G401 (cell line): Measurements from ENCODE around the gene SURF2. TPM values are rescaled to one million over a fixed set of nuclear protein-coding genes. Genes with fewer than 3 reads are reported as not detected.
"Not testable (repeated sequence)": the region's sequence is repeated elsewhere in the genome, so short reads cannot be mapped to it uniquely, and the experiment has no call there.

Experiments used
- DNase-seq: peaks from one replicate; pipeline ENCODE4 v3.0.0-alpha.2; 2015; ENCODE audit warnings: low spot score
- in situ Hi-C: cut with HindIII; loops from 2 replicates; pipeline ENCODE4 v1.10.0; 2016; ENCODE audit warnings: low sequenced_read_pairs, mixed read lengths
- total RNA-seq: library from RNA; depleted of rRNA; stranded (reverse); fragments of >200 nt; shearing (Covaris generic); gene quantifications from 2 replicates; pipeline ENCODE4 v1.2.3, GENCODE V29; 2014

The SURF2 gene
- total RNA-seq, 1 experiment from 2014 or later = 47.5 TPM

DNA sequence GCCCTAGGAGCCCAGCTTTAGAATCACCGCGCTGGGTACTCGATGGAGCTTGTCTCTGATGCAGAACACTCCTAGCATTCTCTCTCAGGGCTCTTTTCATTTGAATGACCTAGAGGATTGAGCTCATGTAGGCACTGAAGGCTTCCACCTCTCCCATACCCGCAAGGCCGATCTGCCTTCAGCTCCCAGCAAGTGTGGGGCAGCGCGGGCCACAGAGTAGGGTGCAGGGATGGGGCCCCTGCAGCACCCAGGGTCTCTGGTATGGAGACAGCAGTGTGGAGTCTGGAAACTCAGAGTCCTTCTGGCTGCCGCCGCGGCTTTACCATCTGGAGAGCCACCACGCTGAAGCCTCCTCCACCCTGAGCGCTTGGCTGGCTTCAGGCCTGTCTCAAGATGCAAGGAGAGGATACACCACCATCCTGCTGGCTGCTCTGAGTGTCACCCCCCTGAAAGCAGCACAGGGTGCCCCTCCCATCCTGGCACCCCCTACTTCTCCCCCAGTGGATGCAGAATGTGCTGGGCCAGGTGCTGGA, 32.7 kb downstream of the SURF2 start:
- no peak for DNase-seq
- in situ Hi-C loops = no loop called here

DNA sequence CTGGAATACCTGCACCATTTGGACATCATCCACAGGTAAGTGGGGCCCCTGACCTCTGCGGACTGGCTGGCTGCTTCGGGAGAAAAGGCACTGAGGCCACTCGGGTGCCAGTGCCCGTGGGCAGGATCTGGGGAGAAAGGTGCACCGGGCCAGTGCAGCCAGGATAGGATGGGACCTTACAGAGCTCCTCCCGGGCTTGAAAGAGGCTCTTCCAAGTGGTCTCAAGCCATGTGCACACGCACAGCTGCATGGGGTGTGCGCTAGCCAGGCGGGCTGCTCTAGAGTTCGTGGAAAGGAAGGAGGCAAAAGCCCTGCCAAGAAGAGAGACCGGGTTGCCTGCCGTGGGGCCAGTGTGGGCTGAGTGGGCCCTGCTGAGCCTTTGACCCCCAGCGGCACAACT, 33.2 kb downstream of the SURF2 start:
- DNase-seq = no peak
- in situ Hi-C loops = no loop called here

DNA sequence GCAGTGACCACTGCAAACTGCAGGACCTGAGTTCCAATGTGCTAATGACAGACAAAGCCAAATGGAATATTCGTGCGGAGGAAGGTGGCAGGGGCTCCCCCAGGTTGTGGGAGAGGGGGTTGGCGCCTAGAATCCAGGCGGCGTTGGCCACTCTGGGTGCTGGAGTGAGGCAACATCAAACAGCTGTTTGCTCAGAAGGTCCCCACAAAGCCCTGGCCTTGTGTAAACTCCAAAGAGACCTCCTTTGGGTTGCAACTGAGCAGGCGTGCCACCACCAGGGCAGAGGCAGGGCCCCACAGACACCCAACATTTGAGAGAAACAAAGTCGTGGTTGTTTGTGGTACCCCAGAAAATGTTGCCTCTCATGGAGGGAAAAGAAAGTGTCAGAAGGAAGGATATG, 34.4 kb downstream of the SURF2 start:
- DNase-seq = no peak
- in situ Hi-C loops = no loop called here

DNA sequence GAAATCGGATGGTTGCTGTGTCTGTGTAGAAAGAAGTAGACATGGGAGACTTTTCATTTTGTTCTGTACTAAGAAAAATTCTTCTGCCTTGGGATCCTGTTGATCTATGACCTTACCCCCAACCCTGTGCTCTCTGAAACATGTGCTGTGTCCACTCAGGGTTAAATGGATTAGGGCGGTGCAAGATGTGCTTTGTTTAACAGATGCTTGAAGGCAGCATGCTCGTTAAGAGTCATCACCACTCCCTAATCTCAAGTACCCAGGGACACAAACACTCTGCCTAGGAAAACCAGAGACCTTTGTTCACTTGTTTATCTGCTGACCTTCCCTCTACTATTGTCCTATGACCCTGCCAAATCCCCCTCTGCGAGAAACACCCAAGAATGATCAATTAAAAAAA, 35.1 kb downstream of the SURF2 start:
- DNase-seq, in situ Hi-C loops: not testable (repeated sequence)

DNA sequence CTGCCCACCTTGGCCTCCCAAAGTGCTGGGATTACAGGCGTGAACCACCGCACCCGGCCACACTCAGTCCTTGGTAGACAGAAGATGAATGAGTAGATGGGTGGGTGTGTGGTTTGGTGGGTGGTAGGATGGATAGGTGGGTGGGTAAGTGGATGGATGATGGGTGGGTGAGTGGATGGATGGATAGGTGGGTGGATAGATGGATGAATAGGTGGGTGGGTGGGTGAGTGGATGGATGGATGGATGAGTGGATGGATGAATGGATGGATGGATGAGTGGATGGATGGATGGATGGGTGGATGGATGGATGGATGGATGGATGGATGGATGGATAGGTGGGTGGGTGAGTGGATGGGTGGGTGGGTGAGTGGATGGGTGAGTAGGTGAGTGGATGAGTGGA, 36.0 kb downstream of the SURF2 start:
- in situ Hi-C loops, DNase-seq: not testable (repeated sequence)

DNA sequence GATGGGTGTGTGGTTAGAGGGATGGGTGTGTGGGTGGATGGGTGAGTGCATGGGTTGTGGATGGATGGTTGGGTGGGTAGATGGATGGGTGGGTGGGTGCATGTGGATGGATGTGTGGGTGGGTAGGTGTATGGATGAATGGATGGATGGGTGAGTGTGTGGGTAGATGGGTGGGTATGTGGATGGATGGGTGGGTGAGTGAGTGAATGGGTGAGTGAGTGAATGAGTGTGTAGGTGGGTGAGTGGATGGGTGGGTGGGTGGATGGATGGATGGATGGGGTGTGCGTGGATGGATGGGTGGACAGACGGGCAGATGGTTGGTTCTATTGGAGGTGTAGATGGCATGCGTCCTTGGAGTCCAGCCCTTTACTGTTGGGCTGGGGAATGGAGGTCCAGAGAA, 37.0 kb downstream of the SURF2 start:
- in situ Hi-C loops = no loop called here
- DNase-seq = no peak

DNA sequence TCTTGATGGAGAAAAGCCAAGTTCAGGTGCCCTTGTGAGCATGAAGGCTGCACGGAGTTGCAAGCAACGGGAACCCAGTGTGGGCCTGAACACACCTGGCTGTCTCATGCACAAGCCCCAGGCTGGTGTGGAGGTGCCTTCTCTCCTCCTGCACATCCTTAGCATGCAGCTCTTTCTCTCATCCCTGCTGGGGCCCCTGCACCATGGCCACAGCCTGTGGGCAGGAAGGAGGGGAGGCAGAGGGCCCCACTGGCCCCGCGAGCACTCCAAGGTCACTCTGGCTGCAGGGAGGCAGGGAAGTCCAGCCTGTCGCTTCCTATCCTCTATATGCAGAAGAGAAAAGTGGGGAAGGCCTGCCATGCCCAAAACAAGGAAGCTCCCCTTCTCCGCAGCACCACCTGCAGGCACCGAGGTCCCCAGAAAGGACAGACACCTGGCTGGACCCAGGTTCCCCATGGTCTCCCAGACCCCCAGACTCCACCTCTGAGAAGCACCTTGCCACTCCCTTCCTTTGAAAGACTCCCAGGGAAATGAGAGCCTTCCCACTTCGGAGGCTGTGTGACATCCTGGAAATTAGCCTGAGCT, 38.4 kb downstream of the SURF2 start:
- DNase-seq = no peak
- in situ Hi-C loops = no loop called here

DNA sequence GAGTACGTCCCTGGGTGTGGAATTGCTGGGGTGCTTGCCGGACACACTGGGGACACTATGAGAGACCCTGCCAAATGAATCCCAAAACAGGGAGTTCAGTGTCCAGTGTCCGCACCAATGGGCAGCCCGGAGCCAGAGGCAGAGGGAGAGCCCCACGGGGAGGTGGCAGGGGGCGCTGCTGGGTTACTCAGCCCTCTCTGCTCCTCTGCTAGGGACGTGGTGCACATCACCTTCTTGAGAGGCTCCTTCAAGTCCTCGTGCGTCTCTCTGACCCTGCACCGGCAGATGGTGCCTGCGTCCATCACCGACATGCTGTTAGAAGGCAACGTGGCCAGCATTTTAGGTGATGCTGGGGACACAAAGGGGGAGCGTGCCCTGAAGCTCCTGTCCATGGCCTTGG, 40.6 kb downstream of the SURF2 start:
- peak; percentile 26 for DNase-seq
- in situ Hi-C loops = no loop called here

DNA sequence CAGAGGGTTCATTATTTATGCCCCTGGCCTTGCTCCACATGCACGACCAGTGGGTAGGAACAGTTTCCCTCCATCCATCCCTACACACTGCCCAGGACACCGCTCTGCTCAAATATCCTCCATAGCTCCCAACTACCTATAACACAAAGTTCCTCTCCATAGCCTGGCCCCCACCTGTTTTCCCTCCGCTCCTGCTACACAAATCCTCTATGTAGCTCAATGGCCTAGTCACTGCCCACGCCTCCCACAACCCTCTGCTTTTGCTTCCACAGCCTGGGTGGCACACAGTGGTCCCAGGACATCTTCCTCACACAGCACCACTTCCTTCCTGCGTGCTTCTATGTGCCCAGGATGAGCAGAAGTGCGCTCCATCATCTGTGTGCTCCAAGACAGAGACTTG, 41.0 kb downstream of the SURF2 start:
- no peak for DNase-seq
- in situ Hi-C loops = no loop called here

DNA sequence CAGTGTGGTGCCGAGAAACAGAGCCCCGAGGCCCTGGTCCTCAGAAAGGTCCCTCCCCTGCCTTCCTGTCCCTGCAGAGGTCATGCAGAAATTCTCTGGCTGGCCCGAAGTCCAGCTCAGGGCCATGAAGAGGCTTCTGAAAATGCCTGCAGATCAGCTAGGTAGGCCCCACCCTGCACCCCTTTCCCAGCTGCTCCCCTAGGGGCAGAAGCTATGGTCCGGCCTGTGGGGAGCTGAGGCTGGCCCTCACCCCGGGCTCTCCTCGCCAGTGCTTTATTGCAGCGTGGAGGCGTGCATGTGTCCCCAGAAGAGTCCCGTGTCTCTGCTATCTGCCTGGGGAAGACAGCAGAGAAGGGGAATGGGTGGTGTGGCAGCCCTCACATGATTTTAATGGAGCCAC, 41.5 kb downstream of the SURF2 start:
- DNase-seq = no peak
- in situ Hi-C loops = no loop called here

DNA sequence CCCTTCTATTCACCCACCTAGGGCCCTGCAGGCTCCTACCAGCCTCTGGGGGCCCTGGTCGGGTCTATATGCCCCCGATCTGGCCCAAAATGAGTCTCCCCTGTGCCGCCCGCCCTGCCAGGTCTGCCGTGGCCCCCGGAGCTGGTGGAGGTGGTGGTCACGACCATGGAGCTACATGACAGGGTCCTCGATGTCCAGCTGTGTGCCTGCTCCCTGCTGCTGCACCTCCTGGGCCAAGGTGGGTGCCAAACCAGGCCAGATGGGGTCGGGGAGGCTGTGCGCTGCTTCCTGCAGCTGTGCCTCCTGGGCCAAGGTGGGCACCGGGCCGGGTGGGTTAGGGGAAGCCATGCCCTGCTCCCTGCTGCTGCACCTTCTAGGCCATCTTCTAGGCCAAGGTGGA, 43.9 kb downstream of the SURF2 start:
- no peak for DNase-seq
- in situ Hi-C loops = no loop called here

DNA sequence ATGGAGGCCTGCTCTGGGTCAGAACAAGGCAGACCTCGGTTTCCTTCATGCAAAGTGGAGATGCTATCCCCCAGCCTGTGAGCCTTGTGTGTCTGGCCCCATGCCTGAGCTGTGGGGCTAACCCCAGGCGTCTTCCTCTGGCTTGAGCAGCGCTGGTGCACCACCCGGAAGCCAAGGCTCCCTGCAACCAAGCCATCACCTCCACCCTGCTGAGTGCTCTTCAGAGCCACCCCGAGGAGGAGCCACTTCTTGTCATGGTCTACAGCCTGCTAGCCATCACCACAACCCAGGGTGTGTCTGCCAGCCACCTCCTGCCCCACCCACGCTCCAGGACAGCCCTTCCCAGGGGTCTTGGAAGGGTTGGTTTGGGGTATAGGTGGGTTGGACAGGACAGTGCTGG, 45.2 kb downstream of the SURF2 start:
- DNase-seq = no peak
- in situ Hi-C loops = no loop called here

DNA sequence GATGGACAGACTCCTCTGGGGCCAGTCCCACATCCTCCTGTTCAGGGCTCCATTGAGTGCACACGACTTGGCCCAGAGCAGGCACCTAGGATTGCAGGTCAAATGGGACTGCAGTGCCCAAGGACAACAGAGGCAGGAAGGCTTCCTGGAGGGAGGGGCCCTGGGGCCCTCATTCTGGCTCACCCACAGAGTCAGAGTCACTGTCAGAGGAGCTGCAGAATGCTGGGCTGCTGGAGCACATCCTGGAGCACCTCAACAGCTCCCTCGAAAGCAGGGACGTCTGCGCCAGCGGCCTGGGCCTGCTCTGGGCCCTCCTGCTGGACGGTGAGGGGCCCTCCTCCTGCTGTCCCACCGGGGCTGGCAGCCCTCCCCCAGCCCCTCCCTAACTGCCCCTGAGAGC, 46.3 kb downstream of the SURF2 start:
- DNase-seq = no peak
- in situ Hi-C loops = no loop called here

DNA sequence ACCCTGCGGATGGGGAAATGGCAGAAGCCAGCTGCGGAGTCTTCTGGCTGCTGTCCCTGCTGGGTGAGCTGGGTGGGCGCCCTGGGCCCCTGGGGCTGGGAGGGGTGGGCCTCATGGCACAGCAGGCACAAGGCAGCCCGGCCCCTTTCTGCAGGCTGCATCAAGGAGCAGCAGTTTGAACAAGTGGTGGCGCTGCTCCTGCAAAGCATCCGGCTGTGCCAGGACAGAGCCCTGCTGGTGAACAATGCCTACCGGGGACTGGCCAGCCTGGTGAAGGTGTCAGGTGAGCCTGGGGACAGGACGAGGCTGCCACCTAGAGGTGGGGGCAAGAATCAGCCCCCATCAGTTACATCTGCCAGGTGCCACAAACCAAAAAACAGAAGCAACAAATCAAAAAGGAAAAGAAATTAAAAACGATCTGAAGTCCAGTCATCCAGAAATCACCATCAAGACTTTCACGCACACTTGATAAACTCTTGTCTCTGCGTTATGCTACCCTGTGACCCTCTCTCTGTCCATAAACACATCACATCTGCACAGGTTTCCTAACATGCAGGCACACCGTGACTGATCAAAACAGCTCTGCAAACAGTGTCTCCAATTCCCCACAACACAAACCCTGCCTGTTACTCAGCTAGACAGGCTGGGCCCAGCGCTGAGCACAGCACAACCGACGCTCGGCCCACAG, 47.6 kb downstream of the SURF2 start:
- in situ Hi-C loops = no loop called here
- peak; percentile 10 for DNase-seq

DNA sequence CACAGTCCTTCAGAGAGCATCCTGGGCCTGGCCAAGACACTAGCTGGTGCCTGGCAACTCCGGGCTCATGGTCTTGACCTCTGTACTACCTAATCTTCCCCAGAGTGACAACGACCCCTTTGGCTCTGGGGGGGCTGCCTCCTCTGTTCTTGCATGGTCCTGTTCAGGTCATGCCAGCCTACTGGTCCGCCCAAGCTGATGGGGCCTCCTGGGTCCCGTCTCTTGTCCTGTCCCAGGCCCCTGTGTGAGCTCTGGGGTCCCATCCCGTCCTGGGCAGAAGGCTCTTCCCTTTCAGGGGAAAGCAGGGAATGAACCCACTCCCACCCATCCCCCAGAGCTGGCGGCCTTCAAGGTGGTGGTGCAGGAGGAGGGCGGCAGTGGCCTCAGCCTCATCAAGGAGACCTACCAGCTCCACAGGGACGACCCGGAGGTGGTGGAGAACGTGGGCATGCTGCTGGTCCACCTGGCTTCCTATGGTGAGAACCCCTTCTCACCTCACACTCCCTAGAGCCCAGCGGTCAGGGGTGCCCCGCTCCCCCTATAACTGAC, 48.2 kb downstream of the SURF2 start:
- DNase-seq = no peak
- in situ Hi-C loops = no loop called here

DNA sequence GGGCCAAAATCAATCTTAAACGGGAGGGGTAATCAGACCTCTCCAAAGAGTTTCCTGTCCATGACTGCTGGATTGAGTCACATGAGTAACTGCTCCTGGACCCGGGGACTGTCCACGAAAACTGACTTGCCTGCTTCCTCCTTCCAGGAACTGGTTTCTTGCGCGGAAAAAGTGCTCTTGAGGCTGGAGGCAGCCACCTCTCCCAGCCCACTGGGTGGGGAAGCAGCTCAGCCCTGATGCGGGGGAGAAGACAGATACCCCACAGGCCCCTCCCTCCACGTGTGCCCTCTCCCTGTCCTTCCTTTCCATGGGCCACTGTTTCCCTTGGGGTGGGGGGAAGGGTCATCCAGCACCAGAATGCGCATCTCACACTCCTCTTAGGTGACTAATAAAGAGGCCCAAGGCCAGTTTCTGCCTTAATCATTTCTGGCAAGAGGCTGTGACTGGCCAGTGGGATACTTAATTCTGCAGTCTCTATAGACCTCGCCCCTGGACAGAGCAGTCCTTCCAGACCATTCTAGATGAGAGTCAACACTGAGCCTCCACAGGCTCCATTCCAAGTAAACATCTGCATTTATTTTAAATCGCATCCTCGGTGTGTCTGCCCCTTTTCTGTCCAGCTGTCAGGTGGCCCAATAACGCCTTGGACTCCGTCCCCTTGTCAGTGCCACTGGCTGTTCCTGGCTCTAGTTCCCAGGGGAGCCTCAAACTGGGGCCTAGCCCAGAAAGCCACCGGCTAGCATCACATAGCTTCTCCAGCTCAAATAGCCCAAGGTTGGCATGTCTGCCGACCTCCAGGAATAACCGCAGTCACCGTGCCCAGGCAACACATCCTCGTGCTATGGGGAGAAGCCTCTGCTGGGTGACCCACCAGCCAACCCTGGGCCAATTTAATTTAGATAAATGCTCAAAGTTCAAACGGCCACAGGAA, 49.4 kb downstream of the SURF2 start:
- DNase-seq = no peak
- in situ Hi-C loops = no loop called here

DNA sequence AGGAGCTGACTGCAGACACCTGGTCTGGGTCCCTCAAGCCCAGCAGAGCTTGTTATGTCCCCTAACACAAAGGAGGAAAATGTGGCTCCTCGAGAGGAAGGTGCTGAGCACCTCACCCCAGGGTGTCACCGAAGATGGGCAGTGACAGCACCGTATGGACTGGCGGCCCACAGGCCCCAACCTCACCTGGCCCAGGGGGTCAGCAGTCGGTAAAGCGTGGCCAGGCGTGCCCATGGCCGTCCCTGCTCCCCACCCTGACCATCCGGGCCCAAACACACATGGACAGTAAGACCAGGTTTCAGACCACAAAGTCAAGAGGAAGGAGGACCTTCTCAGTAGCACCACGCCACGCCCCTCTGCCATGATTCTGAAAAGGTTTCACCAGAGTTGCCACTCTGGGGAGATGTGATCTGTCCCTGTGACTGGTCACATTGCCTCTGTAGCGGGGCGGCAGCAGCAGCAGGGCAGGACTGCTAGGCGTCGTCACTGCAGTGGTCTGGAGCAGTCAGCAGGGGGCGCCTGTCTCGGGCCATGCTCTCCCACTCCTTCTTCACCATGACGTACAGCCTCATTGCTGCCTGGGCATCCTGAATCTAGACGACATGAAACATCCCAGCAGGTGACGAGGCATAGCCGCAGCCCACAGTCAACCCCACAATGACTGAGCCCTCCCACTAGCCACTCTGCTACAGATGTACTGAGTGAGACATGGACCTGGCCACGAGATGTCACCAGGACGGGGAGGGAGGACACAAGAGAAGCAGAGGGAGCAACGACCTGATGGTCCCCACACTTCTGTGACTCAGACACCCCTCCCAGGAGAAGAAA, 50.3 kb downstream of the SURF2 start:
- in situ Hi-C loops = no loop called here
- peak; percentile 73 for DNase-seq

DNA sequence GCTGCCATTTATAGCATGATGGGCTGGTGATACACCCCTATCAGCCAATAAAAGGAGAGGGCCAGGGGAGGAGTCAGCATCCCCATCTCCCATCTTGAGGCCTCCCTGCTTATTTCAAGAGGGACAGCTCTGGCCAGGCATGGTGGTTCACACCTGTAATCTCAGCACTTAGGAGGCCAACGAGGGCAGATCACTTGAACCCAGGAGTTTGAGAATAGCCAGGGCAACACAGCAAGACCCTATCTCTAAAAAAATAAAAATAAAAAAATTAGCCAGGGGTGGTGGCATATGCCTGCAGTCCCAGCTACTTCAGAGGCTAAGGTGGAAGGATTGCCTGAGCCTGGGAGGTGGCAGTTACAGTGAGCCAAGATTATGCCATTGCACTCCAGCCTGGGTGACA, 51.7 kb downstream of the SURF2 start:
- no peak for DNase-seq
- in situ Hi-C loops = no loop called here
